GM19324 (cell line): ENCODE data around the gene ISYNA1.

Experiments used
- ATAC-seq: cut with Tn5 transposase; IDR thresholded peaks from one replicate; pipeline ENCODE4 v1.9.1; 2021; ENCODE audit warnings: mild to moderate bottlenecking, moderate library complexity; ENCODE audit not compliant: unreplicated experiment, low FRiP score

ISYNA1 gene

DNA sequence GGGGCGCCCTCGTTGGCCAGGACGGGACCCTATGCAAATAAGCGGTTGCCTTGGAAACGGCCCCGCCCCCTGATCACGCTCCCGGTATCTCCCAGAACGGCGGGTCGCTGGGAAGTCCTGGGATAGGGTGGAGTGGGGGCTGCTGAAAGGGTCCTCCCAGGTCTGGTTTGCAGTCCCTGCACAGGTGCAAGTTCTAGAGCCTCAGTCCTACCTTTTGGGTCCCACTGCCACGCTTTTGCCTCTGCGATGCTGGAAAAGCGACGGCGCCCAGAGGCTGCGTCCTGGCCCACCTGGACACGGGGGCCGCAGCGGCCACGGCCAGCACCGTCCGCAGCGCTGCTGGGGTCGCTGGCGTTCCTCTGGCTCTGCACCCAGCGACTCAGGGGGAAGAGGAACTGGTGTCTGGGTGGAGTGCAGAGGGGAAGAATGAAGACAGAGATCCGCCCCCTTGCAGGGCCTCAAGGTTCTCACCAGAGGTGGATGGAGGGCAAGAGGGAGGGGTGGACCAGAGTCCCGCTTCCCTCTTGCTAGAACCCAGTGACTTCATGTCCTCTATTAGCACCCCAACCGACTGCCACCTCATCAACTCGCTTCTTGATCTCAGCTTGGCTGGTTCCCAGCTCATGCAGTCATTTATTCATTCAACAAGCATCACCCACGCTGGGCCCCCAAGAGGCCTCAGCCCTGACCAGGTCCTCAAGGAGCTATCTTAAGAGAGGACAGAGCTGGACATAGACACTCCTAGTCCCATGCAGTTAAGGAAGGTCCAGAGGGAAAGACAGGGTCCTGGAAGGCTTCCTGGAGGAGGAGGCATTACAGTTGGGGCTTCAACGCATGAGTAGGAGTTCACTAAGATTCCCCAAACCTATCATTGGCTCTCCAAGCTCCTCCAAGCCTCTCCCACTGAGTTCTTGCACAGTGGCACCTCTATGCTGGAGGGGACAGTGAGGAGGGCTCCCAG lies 40.4 kb downstream of the ISYNA1 start, which contains the start of gene LRRC25:
Gene LRRC25, minus strand, starts transcription at position 381 of the 961 bp plus-strand sequence. CDS start 659 bp downstream, outside the sequence.
- no peak for ATAC-seq

DNA sequence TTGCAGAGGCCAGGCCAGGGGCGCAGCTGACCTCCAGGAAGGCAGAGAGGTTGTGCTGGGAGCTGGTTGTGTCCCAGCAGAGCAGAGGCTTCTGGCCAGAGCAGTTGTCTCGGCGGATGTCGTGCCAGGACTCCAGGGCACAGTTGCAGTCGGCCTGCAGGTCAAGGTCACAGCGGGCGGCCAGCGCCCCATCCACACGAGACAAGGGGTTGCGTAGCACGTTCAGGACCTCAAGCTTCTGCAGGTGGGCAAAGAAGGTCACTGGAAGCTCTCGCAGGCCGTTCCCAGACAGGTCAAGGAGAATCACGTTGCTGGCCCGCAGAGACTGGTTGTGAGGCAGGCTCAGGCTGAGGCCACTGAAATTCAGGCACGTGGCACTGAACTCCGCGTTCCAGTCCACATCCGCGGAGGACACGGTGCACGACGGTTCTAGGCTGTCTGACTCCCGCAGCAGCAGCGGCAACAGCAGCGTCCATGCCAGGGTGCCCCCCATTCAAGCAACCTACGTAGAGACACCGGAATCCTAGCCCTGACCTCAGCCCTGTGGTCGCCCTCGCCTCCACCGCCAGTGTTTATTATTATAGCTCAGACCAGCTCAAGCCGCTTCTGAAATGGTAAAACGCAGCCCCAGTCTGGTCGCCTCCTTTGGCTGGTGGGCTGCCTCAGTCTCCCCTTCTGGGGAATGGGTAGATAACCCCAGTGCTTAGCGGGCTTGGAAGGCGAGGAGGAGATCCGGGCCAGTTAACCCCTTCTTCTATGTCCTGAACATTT lies 41.3 kb downstream of the ISYNA1 start:
- no peak for ATAC-seq

DNA sequence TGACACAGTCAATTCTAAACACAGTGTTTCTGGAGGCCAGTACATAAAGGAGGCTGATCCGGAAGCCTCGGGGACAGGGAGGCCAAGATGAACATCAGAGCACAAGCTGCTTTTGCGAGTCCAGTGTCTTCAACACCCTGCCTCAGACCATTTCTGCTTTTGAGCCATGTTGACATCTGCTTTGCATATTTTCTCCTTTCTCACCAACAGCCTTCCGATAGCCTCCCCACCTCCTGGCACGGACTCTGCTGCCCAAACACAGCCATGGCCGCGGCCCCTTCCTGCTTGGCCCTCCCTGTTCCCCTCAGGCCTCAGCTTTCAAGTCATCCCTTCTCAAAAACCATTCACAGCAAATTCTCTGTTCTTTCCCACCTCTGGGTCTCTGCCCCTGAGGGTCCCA lies 44.1 kb downstream of the ISYNA1 start:
- ATAC-seq, result no peak

DNA sequence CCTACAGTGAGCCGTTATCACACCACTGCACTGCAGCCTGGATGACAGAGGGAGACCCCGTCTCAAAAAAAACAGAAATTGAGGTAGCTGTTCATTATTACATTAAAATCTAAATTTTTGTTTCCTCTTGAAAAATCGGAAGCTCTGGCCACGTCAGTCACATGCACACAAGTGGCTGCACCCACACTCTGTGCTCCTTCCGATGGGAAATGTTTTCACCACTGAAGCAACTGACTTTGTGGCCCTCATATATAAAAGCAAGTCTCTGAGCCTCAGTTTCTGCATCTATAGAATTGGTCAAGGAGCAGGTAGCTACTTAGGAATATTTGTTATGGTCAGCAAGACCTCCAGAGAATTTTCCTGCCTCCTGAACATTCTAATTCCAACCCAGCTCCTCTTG lies 45.0 kb downstream of the ISYNA1 start:
- ATAC-seq, result no peak

DNA sequence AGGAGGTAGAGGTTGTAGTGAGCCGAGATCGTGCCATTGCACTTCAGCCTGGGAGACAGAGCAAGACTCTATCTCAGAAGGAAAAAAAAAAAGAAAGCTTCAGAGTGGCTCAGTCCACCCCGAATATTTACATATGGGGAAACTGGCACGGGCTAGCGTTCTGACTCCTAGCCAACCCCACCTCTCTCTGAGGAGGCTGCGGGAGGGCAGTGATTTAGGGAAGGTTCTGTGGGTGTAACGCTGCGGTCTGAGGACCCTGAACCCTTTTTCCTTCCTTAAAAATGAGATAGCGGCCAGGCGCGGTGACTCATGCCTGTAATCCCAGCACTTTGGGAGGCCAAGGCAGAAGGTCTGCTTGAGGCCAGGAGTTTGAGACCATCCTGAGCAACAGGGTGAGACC lies 45.5 kb downstream of the ISYNA1 start:
- ATAC-seq, result no peak

DNA sequence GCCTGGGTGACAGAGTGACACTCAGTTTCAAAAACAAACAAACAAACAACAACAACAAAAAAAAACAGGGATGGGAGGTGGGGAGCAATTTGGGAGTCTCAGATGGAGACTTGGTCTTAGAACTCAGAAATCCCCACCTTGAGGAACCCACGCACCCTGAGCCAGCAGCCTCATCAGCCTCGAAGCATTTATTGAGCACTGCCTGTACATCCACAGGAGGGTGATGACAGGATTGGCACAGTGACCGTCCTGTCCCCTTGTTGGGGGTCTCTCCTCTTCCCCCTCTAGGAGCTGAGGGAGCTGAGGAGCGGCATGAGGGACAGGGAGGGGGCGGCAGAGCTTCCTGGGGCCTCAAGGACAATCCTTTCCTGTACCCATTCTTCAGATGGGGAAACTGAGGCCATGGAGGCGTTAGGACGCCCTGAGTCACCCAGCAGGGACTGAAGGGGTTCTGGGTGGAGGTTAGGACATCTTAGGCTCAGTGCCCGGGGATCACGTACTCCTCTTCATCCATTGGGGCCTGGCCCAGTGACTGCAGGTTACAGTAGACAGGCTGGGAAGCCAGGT lies 46.3 kb downstream of the ISYNA1 start:
- no peak for ATAC-seq

DNA sequence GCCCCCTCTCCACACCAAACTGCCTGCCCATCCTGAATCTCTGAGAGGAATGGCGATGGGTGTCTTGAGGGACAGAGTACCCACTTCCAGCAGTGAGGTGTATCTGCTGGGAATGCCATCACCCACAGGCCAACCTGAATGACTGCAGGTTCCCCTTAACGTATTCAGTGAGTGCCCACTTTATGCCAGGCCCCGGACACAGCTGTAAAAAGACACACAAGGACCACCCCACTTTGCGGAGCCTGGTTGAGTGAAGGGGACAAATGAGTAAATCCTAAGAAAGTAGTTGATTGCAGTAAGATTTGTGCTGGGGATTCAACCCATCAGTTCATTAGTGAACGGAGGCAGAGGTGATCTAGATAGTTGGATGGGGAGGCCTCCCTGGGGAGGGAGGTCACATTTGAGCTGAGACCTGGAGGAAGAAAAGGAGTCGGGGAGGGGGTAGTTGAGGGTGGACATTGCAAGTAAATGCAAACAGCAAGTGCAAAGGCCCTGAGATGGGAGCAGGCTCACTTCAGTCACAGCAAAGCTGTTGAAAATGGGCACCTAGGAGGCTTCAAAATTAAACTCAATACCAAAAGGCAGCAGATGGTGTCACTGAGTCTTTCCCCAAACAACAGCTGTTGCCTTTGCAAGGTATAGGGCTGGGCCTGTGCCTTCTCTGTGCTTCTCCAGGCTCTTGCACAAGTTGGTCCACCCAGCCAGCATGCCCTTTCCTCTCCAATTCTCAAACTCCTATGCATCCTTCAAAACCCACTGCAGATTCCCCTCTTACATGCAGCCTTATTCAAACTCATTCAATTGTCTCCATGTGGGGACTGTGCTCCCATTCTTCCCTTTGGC lies 47.6 kb downstream of the ISYNA1 start:
- no peak for ATAC-seq

DNA sequence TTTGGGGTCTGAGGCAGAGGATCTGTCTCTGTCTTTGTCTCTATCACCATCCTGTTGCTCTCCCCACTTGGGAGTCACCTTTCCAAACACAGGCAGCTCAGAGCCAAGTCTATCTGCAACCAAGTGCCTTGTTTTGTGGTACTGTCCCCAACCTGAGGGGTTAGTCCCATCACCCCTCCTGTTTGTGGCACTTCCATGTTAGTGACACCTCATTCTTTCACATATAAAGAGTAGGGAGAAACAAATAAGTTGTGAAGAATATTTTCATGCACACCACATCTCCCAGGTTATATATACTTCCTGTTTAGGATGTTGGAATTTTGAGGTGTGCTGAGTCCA lies 48.2 kb downstream of the ISYNA1 start:
- no peak for ATAC-seq

DNA sequence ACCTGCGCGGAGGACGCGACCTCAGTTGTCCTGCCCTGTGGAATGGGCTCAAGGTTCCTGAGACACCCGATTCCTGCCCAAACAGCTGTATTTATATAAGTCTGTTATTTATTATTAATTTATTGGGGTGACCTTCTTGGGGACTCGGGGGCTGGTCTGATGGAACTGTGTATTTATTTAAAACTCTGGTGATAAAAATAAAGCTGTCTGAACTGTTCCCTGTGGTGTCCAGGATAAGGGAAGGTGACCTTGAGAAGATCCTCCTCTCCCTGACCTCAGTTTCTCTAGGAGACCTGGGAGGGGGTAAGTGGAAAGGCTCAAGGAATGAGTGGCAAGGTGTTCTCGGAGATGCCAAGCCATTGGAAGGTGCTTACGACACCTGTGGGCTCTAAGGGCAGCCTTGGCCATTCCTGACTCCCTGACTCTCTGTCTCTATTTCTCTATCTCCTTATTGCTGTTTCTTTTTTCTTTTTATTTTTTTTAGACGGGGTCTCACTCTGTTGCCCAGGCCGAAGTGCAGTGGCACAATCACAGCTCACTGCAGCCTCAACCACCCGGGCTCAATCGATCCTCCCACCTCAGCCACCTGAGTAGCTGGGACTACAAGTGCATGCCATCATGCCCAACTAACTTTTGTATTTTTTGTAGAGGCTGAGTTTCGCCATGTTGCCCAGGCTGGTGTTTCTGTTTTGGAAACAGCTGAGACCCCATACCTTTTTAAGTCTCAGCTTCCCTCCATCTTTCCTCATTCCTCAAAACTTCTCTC lies 48.8 kb downstream of the ISYNA1 start:
- ATAC-seq, result no peak

DNA sequence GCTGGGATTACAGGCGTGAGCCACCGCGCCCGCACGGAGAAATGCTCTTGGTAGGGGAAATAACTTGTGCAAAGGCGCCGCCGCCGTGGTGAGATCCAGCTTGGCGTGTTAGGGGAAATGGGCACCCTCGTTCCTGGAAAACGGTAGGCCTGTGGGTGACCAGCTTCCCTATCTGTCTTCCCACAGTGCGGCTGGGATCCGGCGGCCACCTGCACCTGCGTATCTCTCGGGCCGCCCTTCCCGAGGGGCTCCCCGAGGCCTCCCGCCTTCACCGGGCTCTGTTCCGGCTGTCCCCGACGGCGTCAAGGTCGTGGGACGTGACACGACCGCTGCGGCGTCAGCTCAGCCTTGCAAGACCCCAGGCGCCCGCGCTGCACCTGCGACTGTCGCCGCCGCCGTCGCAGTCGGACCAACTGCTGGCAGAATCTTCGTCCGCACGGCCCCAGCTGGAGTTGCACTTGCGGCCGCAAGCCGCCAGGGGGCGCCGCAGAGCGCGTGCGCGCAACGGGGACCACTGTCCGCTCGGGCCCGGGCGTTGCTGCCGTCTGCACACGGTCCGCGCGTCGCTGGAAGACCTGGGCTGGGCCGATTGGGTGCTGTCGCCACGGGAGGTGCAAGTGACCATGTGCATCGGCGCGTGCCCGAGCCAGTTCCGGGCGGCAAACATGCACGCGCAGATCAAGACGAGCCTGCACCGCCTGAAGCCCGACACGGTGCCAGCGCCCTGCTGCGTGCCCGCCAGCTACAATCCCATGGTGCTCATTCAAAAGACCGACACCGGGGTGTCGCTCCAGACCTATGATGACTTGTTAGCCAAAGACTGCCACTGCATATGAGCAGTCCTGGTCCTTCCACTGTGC lies 49.6 kb downstream of the ISYNA1 start:
- peak; percentile 67 for ATAC-seq

DNA sequence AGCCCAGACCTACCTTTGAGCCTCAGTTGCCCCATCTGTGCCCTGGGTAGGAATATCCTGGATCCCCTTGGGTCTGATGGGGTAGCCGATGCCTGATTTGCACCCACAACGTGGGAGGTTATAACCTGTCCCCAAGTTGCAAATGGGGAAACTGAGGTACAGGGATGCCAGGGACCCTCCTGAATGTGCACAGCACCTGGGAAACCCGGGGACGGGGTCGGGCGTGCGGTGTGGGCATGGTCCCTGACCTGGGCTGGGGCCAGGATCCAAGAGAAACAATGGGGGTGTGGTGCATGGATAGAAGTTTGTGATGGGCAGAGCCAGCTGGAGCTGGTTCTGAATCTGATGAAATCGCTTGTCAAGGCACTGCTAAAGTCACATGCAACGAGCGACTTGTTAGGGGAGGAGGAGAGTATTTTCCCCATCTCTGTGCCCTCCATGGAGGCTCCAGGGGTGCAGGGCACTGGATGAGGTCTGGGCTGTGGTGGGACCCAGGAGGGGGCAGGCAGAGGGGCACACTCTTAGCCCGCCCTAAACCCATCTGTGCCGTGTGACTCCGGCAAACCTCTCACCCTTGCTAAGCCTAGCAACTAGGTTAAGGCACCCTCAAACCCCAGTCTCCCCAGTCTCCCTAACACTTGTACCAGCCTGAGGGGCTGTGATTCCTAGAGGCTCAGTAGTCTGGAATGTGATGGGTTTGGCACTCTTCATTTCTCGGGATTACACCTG lies 51.2 kb downstream of the ISYNA1 start:
- no peak for ATAC-seq

DNA sequence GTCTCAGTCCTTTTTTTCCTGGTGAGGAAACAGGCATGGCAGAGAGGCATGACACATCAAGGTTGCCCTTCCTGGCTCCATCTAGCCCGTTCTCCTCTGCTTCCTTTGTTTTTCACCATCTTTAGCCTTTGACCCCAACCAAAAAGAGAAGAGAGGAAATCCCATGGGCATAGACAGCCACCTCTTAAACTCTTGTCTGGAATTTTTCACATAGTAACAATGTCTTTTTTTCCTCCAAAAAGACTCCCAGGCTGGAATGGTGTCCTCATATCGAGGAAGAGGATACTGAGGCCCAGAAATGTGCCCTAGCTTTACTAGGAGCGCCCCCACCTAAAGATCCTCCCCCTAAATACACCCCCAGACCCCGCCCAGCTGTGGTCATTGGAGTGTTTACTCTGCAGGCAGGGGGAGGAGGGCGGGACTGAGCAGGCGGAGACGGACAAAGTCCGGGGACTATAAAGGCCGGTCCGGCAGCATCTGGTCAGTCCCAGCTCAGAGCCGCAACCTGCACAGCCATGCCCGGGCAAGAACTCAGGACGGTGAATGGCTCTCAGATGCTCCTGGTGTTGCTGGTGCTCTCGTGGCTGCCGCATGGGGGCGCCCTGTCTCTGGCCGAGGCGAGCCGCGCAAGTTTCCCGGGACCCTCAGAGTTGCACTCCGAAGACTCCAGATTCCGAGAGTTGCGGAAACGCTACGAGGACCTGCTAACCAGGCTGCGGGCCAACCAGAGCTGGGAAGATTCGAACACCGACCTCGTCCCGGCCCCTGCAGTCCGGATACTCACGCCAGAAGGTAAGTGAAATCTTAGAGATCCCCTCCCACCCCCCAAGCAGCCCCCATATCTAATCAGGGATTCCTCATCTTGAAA lies 52.0 kb downstream of the ISYNA1 start, which contains the start of gene GDF15:
Gene GDF15, plus strand, starts transcription at position 484 of the 868 bp plus-strand sequence. Its CDS starts 32 bp downstream, at position 516.
- ATAC-seq, result no peak

DNA sequence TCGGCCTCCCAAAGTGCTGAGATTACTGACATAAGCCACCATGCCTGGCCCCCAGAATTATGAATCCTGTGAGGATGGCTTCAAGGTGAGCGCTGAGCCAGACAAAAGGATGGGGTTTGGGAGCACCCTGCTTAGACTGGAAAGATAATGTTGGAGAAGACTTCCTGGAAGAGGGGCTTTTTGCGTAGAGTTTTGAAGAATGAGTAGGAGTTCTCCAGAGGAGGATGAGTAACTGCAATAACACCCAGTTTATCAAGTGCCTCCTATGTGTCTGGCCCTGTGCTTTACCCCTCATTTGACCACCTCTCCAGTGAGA lies 52.6 kb downstream of the ISYNA1 start:
- ATAC-seq, result no peak

DNA sequence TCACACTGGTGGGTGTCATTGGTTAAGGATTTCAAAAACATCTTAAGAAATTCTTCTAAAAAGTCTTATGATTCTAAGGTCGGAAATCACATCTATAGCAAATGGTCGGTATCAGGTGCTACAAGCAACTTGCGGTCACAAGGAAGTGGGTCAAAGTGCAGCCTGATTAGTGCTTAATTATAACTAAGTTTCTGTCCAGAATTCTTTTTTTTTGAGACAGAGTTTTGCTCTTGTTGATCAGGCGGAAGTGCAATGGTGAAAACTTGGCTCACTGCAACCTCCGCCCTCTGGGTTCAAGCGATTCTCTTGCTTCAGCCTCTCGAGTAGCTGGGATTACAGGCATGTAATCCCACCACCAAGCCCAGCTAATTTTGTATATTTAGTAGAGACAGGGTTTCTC lies 53.2 kb downstream of the ISYNA1 start:
- no peak for ATAC-seq
